COLO668 (cell line): ENCODE data around the gene FIS1.

Experiments used
- DNase-seq: peaks from one replicate; lab custom pipeline; 2025; ENCODE audit not compliant: unreplicated experiment; lab: John Stamatoyannopoulos, UW

Gene FIS1

GRCh38 chr7:101235050-101235449, 9.8 kb downstream of the FIS1 start:
- no peak for DNase-seq

DNA sequence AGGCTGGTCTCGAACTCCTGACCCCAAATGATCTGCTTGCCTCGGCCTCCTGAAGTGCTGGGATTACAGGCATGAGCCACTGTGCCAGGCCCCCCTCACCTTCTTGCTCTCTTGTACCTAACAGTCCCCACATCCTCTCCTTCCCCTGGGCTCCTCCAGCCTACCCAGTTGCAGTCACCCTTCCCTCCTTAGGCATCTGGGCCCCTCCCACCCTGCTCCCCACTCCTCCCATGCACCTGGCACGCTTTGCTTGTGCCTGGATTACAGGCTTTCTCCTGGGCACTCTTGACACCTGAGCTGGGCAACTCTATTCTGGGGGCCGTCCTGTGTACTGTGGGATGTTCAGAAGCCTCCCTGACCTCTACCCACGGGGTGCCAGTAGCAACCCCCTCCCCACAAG, 10.2 kb downstream of the FIS1 start:
- DNase-seq: no peak

GRCh38 chr7:101233907-101234547, 10.9 kb downstream of the FIS1 start:
- no peak for DNase-seq

- DNase-seq: peak; percentile 76
Measured at GRCh38 chr7:101232141-101232850, 12.6 kb downstream of the FIS1 start.

DNA sequence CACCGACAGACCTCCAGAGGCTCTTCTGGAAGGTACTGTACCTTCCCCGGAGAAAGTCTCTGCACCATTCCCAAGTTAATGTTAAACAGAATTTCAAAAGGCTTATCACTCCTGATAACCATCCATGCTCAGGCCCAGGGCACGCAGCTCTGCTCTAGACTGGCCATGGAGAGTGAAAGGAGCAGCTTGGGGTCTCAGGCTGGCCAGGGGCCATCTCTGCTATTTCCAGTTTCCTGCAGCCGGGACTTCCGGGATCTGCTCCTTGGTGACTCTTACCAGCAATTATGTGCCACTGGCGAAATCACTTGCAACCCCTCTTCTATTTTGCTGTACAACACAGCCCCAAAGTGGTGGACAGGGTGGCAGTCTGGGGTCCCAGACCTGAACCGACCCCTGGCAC, 13.2 kb downstream of the FIS1 start:
- DNase-seq: no peak

GRCh38 chr7:101226721-101227120, 18.2 kb downstream of the FIS1 start:
- DNase-seq: no peak

DNA sequence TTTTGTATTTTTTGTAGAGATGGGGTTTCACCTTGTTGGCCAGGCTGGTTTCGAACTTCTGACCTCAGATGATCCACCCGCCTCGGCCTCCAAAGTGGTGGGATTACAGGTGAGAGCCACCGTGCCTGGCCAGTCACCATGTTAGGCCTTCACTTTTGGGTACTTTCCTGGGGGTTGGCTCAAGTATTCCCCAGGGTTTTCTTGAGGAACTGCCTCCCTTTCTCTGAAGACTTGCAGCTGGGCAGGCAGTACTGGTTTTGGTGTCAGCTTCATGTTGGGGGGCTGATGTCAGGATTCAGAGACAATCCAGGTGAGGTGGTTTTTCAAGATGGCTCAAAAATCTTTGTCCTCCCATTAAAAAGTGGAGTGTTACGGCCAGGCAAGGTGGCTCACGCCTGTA, 19.2 kb downstream of the FIS1 start:
- DNase-seq: no peak

GRCh38 chr7:101223528-101223927, 21.4 kb downstream of the FIS1 start:
- no peak for DNase-seq

DNA sequence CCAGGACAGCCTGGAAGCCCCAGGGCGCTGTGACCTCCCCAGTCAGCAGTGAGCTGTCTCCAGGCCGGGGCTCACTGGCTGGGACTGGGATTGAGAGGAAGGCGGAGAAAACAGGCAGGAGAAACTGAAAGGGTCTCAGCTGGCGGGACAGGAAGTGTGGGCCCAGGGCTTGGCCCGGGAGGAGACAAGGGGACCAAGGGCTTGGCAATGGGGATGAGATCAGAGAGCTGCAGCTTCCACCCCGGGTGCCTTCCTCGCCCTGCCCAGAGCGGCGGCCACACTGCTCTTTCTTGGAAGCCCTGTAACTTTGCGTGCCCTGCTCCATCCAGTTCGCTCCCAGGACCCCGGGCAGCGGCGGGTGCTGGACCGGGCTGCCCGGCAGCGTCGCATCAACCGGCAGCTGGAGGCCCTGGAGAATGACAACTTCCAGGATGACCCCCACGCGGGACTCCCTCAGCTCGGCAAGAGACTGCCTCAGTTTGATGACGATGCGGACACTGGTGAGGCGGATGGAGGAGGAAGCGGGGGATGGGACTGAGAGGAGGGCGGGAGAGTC, 22.5 kb downstream of the FIS1 start:
- DNase-seq: no peak

GRCh38 chr7:101220295-101220694, 24.6 kb downstream of the FIS1 start:
- DNase-seq: no peak

DNA sequence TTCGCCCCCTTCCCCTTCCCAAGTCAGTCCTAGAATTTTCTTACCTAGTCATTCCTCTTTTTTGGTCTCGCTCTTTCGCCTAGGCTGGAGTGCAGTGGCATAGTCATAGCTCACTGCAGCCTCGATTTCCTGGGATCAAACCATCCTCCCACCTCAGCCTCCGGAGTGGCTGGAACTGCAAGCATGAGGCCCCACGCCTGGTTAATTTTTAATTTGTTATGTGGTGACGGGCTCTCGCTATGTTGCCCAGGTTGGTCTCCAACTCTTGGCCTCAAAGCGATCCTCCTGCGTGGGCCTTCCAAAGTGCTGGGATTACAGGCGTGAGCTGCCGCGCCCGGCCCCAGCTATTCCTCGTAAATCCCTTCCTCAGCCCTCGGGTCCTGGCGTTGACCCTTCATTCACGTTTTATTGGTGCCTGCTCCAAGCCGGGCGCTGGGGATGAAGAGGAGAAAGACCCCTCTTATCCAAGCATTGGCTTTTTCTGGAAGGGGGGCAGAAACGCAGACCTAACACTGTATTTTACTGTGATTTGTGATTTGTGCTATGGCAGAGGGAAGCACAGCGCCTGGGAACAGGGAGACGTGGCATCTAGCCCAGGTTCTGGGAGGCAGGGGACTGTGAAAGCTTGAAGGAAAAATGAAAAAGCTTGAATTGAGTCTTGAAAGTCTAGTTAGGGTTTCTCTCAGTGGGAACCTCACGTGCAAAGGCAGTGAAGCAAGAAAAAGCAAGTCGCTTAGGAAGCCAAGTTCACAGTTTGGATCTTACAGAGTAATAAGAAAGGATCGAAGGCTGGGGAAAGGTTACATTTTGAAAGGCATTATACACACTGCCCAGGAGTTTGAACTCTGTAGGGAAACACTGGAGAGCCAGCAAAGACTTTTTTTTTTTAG, 26.4 kb downstream of the FIS1 start:
- DNase-seq: peak; percentile 43

GRCh38 chr7:101217388-101218235, 27.3 kb downstream of the FIS1 start, which contains the start of the genes PLOD3 and ZNHIT1:
Gene PLOD3 (minus strand): TSS chr7:101217581. CDS start chr7:101217274, 307 bp downstream.
Gene ZNHIT1 (plus strand): TSS chr7:101218165. CDS start chr7:101218196, 31 bp downstream.
- DNase-seq: peak; percentile 97

- DNase-seq: no peak
Measured at GRCh38 chr7:101216860-101217387, 28.0 kb downstream of the FIS1 start.

DNA sequence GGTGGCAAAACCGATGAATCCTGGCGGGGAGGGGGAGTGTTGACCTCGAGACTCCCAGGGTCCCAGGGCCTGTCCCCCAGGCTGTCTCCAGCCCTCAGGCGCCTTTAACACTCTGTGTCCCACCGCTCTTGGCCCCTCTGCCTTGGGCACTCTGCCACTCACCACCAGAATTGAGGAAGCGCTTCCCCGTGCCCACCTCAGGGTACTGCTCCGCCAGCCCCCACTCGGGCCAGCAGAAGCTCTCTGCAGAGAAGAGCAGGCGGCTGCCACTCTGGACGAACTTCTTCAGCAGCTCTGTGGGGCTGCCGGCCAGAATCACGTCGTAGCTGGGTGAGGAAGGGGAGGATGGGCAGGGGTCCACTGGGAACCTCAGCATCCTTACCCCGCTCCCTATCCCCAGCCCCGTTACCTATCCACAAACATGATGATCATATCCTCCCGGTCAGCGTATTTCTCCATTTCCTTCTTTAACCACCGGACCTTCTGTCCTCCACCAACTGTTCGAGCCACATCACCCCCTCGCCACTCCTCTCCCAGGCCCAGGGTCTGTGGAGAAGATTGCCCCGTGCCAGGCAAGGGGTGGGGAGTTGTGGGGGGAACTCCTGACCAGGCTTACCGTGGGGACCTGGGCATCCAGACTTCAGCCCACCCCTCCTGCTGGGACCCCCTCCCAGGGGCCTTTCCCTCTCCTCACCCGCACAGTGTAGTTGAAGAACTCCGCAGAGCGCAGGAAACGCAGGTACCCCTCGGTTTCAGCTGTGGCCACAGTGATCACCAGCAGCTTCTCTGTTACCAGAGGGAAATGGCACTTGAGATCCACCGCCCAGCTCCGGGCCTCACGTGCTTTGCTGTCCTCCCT, 28.7 kb downstream of the FIS1 start:
- DNase-seq: peak; percentile 14

GRCh38 chr7:101212014-101212413, 32.9 kb downstream of the FIS1 start:
- no peak for DNase-seq

GRCh38 chr7:101211501-101211900, 33.4 kb downstream of the FIS1 start:
- DNase-seq: no peak

DNA sequence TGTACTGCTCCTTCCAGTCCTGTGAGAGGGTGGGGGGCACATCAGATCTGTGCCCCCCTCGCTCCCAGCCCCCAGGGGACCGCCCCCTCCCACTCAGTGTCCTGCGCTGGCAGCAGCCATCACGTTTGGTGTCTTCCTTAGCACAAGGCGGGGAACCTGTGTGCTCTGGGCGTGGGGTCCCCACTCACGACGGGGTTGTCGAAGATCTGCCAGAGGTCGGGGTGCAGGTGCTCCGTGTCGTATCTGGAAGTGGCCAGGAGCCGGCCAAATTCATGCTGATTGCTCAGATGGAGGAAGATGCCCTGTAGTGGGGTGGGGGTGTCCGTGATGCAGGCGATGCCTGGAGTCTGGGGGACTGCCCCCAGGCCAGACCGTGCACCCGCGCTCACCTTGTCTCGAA, 34.7 kb downstream of the FIS1 start:
- DNase-seq: no peak

GRCh38 chr7:101208794-101209193, 36.1 kb downstream of the FIS1 start:
- no peak for DNase-seq

DNA sequence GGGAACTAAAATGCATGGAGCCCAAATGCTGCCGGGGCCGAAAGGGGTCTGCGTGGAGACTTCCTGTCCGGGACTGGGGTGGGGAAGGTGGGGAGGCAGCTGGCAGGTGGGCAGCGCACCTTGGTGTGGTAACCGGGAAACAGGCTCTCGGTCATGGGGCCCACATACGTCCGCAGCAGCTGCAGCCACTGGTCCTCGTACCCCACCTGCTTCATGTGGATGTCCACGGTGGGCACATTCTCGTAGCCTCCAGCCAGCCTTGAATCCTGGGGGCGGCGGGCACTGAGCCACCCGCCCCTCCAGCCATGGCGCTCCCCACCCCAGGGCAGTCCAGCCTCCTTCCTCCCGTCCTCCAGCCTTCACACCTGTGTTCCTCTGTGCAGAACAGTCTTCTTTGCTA, 37.4 kb downstream of the FIS1 start:
- no peak for DNase-seq
